Smooth muscle cell of the brain vasculature (primary cell): ENCODE measurements around the gene CBX4.

Source experiments
- DNase-seq: peaks from one replicate; pipeline ENCODE4 v3.0.0-alpha.2; 2012; ENCODE audit warnings: low read depth, low spot score

The CBX4 gene

DNA sequence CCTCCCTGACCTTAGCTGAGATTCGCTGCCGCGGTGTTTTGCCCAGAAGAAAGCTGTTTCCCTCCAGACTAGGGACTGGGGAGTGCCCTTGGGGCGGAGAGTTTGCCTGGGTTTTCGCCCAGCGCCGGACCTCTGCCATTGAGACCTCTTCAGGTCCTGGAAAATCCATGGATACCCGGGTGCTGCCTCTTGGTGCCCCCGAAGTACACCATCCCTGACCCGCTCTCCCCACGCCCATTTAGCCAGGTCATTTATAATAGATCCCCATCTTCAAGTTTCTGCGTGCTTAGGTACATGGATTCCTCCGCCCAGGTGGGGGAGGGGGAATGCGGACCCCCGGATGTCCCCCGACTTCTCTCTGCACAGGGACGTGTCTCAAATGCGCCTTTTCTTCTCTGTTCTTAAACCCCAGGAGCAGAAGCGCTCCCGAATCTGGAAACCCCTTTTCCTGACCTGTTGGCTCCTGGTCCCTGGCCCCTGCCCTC lies 27.3 kb downstream of the CBX4 start:
- no peak for DNase-seq

DNA sequence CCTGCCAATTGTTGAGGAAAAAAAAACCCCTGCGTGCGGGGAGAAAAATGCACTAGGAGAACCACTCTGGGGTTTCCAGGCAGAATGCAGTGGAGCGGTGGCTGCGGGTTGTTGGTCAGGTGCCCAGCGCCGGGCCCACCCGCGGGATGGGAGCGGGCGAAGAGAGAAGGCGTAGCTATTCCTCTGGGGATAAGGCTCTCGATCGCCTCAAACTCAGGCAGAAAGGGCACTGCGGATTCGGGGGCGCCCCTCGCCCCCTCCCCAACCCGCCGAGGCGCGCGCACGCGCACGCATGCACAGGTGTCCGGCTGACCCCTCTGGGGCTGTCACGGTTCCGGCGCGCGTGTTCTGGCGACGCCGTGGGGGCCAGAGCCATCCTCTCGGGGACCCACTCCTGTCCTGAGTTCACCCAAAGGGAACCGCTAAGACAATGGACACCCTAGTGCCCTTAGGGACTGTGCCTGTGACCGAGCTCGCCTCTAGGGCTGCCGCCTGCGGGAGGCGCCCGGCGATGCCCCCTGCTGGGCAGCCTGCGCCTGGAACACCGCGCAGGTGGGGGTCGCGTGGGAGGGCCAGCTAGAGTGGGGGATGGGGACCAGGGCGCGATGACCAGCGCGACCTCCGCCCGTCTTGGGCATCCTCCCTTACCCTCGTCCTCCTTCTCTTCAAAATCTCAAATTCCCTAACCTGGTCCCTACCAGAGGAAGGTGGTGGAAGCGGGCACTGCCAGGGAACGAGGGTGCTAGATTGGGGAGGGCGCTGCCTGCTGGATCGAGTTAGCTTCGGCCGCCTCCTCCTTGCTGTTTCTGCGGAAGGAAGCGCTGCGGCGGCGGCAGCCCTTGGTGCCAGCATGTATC lies 28.0 kb downstream of the CBX4 start:
- DNase-seq: no peak

DNA sequence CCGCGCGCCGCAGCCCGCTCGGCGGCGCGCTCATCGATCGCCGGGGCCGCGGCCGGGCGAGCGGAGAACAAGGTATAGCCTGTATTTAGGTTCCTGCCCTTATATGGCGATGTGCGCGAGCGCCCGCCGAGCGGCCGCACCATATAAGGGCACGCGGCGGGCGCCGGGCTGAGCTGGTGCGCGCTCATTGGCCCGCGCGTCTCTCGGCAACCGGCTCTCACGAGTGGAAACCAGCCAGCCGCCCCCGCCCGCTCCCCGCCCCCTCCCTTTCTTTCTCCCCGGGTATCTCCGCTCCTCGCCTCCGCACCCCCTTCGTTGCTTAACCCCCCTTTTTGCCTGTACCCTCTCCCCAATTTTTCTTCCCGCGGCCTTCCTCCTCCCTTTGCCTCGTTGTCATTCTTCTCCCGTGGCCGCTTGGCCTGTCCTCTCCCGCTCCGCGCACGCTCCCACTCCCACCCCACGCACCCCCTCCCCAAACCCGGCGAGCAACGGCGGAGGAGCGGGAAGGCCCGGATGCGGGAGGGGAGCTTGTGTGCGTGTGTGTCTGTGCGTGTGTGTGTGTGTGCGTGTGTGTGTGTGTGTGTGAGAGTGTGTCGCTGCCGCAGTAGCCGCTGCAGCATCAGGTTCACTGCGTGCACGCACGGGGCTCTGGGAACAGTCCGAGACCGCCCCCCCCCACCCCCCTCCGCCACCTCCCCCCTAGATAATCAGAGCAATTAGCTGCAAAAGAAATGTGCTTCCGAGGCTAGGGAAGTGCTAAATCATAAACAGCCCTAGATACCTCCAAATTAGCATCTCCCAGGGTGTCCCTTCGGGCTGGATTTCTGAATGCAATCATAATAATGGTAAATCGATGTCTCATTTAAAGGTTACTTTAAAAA lies 28.9 kb downstream of the CBX4 start:
- DNase-seq: no peak

- no peak for DNase-seq
Measured at GRCh38 chr17:79809530-79810129, 29.6 kb downstream of the CBX4 start.

- no peak for DNase-seq
Measured at GRCh38 chr17:79808763-79809529, 30.3 kb downstream of the CBX4 start.

- DNase-seq: no peak
Measured at GRCh38 chr17:79806863-79807720, 32.1 kb downstream of the CBX4 start.

GRCh38 chr17:79806446-79806760 lies 32.8 kb downstream of the CBX4 start:
- no peak for DNase-seq

- DNase-seq: no peak
Measured at GRCh38 chr17:79804856-79805696, 34.2 kb downstream of the CBX4 start.

DNA sequence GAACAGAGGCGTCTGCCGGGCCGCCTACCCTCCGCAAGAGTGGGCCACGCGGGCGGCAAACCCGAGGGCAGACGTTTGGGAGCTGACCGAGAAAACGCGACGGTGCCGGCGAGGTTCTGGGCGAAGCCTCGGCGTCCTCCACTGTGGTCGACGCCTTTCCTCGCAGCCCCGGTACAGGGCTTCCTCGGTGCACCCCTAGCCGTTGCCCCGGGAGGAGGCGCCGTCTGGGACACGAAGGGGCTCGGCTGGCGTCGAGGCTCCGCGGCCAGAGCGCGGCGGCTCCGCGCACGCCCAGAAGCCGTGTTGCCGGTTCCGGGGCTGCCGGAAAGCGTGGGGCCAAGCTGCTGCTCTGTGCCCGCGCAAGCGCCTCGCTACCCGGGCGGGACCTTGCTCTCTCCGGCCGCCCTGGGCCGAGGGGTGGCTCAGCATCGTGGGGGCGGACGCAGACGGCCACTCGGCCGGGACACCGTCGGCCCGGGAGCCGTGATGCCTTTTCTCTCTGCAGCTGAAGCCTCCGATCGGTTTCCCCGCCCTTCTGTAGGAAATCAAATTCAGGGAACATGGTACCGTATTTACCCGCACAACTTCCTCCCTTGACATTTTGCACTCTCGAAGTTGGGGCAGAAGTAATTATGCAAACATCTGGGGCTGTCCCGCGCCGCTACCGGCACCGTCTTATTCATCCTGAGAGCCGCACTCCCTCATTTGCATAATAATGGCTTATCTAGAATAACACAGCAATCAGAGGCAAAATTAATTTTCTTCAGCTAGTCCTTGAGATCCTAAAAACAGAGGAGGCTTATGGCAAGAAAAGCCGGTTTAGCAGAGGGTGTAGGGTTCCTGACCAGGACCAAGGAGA lies 35.0 kb downstream of the CBX4 start:
- DNase-seq: no peak

GRCh38 chr17:79803421-79803996 lies 35.7 kb downstream of the CBX4 start:
- DNase-seq: no peak

DNA sequence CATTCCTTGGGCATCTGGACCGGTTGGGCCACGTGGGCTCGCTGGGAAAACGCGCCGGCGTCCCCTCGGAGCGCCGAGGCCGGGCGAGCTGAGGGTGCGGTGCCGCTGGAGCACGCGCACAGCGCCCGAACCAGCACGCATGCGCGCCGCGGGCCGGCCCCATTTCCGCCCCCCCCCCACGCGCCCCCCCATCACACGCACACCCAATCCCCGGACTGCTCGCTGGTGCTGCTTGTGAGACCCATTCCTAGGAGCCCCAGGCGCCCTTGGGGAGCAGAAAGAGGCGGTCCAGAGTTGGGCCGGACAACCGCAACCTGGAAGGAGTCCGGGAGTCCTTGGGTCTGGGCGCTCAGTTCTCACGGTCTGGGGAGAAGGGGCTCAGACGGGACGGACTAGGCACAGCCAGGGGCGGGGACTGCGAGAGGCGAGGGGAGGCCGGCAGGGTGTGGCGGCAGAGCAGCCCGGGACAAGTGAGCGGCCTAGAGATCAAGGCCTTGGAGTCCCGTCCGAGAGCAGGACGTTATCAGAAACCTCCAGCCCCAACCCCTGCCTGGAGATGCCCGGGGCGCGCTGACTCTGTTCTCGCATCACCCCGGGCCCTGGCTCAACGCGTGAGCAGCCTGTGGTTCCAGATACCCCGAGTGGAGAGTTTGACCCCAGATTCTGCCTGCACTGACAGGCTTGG lies 36.4 kb downstream of the CBX4 start:
- no peak for DNase-seq

GRCh38 chr17:79802039-79802735 lies 37.1 kb downstream of the CBX4 start:
- DNase-seq: no peak

GRCh38 chr17:79801156-79802038 lies 37.8 kb downstream of the CBX4 start:
- DNase-seq: no peak

DNA sequence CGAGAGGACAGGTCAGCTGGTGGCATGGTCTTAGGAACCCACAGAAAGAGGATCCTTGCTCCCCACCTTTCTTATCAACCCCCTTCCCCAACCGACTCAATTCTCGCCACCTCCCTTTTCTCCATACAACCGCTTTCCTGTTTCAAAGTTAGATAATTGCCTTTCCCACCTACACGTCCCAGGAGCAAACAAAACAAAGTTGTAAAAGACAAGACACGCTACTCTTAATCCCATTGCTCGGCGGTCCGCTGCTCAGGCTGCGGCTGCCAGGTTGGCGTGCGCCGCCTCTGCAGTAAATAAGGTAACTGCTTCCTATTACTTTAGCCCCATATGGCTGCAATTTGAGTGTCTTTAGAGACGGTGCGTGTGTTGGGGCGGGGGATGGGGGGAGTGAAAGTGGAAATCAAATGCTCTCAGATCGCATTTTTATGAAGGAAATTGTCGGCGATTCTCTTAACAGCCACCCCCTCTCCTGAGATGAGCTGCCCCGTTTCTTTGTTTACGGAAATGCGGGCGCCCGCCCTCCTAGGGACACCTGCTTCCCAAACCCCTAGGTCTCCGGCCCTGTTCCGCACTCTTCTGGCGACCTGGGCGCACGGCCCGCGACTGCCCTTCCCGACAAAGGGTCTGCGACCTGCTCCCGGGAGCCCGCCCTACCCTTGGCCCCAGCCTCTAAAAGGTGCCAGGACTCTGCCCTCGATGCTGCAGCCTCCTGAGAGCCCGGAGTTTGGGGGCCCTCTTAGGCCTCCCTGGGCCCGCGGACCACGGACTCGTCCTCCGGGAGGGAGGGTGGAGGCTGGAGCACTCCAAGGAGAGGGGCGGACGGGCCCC lies 38.7 kb downstream of the CBX4 start:
- DNase-seq: no peak
